IPS-18c (cell line): ENCODE results near the gene SRSF2.

Experiments
- H3K4me3 ChIP-seq: 2 replicates; pipeline ENCODE4 v1.7.0; 2013; ENCODE audit warnings: low read depth, mild to moderate bottlenecking, low read length, moderate library complexity; ENCODE audit not compliant: insufficient read depth
- H3K9me3 ChIP-seq: one replicate; pipeline ENCODE4 v1.6.1; 2013; ENCODE audit warnings: mild to moderate bottlenecking, low read length, moderate library complexity; ENCODE audit not compliant: control insufficient read depth, insufficient read depth

SRSF2 gene

GRCh38 chr17:76696763-76697701 lies 40.1 kb downstream of the SRSF2 start:
- H3K4me3 ChIP-seq: no peak overlapping the region
- H3K9me3 ChIP-seq: peaks cover 2% of the 10 kb centered on the region

- H3K4me3 ChIP-seq: no peak overlapping the region
- peaks cover 2% of the 10 kb centered on the region for H3K9me3 ChIP-seq
These were observed 41.9 kb downstream of the SRSF2 start for GRCh38 chr17:76695059-76695831.

- H3K9me3 ChIP-seq: no peaks in the 10 kb centered on the region
- no peak overlapping the region for H3K4me3 ChIP-seq
These were observed 45.5 kb downstream of the SRSF2 start for GRCh38 chr17:76691379-76692191.

- H3K4me3 ChIP-seq: no peak overlapping the region
- H3K9me3 ChIP-seq: no peaks in the 10 kb centered on the region
These were observed 46.4 kb downstream of the SRSF2 start for GRCh38 chr17:76690596-76691280.

GRCh38 chr17:76689859-76690258 lies 47.3 kb downstream of the SRSF2 start:
- no peaks in the 10 kb centered on the region for H3K9me3 ChIP-seq
- H3K4me3 ChIP-seq: no peak overlapping the region

GRCh38 chr17:76688165-76688622 lies 48.9 kb downstream of the SRSF2 start:
- H3K9me3 ChIP-seq: no peaks in the 10 kb centered on the region
- no peak overlapping the region for H3K4me3 ChIP-seq

GRCh38 chr17:76687298-76688164 lies 49.6 kb downstream of the SRSF2 start:
- Histone ChIP-seq H3K4me3 (no peak overlapping the region), H3K9me3 (no peaks in the 10 kb centered on the region)

GRCh38 chr17:76686538-76687297 lies 50.4 kb downstream of the SRSF2 start:
- H3K4me3 ChIP-seq: no peak overlapping the region
- no peaks in the 10 kb centered on the region for H3K9me3 ChIP-seq

GRCh38 chr17:76685846-76686245 lies 51.3 kb downstream of the SRSF2 start:
- Histone ChIP-seq H3K4me3 (no peak overlapping the region), H3K9me3 (no peaks in the 10 kb centered on the region)

GRCh38 chr17:76685366-76685765 lies 51.8 kb downstream of the SRSF2 start:
- no peak overlapping the region for H3K4me3 ChIP-seq
- H3K9me3 ChIP-seq: no peaks in the 10 kb centered on the region

GRCh38 chr17:76684756-76685155 lies 52.4 kb downstream of the SRSF2 start:
- Histone ChIP-seq H3K4me3 (no peak overlapping the region), H3K9me3 (no peaks in the 10 kb centered on the region)
